OCI-LY1 (cell line): ENCODE data around the gene ANKS6.

ENCODE experiments used
- H2AFZ ChIP-seq: fragments of 200-600 bp; sonication (generic), shearing (Covaris generic); 2 replicates; pipeline ENCODE4 v1.6.0; 2014; ENCODE audit warnings: antibody characterized with exemption, mild to moderate bottlenecking, low read length
- H3F3A ChIP-seq: fragments of 200-600 bp; sonication (generic), shearing (Covaris generic); 2 replicates; pipeline ENCODE4 v1.6.0; 2014; ENCODE audit warnings: mild to moderate bottlenecking, antibody characterized with exemption, low read length, moderate library complexity; ENCODE audit not compliant: insufficient read depth
- H3K27ac ChIP-seq: fragments of 200-600 bp; sonication (generic); 2 replicates; pipeline ENCODE4 v1.5.1; 2014; ENCODE audit warnings: low read length, mixed run types, mild to moderate bottlenecking, low read depth; ENCODE audit not compliant: poor library complexity, severe bottlenecking
- H3K27me3 ChIP-seq: fragments of 200-600 bp; sonication (generic); 2 replicates; pipeline ENCODE4 v1.6.0; 2014; ENCODE audit warnings: antibody characterized with exemption, mild to moderate bottlenecking, low read length, moderate library complexity; ENCODE audit not compliant: insufficient read depth
- H3K36me3 ChIP-seq: fragments of 200-600 bp; sonication (generic); 2 replicates; pipeline ENCODE4 v1.6.1; 2014; ENCODE audit warnings: mild to moderate bottlenecking, antibody characterized with exemption, low read length, moderate library complexity, mixed read lengths; ENCODE audit not compliant: insufficient read depth
- H3K4me1 ChIP-seq: fragments of 200-600 bp; sonication (generic); 2 replicates; pipeline ENCODE4 v1.5.1; 2014; ENCODE audit warnings: mild to moderate bottlenecking, low read length, moderate library complexity; ENCODE audit not compliant: insufficient read depth, severe bottlenecking
- H3K4me2 ChIP-seq: fragments of 200-600 bp; sonication (generic), shearing (Covaris generic); 2 replicates; pipeline ENCODE4 v1.6.1; 2014; ENCODE audit warnings: low read length
- H3K4me3 ChIP-seq: fragments of 200-600 bp; sonication (generic); 2 replicates; pipeline ENCODE4 v1.5.1; 2014; ENCODE audit warnings: low read length, low read depth, mild to moderate bottlenecking, mixed read lengths; ENCODE audit not compliant: poor library complexity, severe bottlenecking
- H3K79me2 ChIP-seq: fragments of 200-600 bp; shearing (Covaris generic); 2 replicates; pipeline ENCODE4 v1.6.1; 2016; ENCODE audit warnings: mixed run types, low read length, mixed read lengths; ENCODE audit not compliant: insufficient read depth
- H3K9ac ChIP-seq: fragments of 200-600 bp; sonication (generic), shearing (Covaris generic); 2 replicates; pipeline ENCODE4 v1.6.1; 2014; ENCODE audit warnings: mild to moderate bottlenecking, low read length, mixed read lengths
- H3K9me2 ChIP-seq: fragments of 200-600 bp; sonication (generic), shearing (Covaris generic); 2 replicates; pipeline ENCODE4 v1.6.1; 2014; ENCODE audit warnings: low read depth, mild to moderate bottlenecking, low read length, mixed read lengths
- H3K9me3 ChIP-seq: fragments of 200-600 bp; shearing (Covaris generic); 2 replicates; pipeline ENCODE4 v1.6.1; 2014; ENCODE audit warnings: low read length, mixed read lengths
- H4K20me1 ChIP-seq: fragments of 200-600 bp; sonication (generic), shearing (Covaris generic); 2 replicates; pipeline ENCODE4 v1.6.0; 2016; ENCODE audit warnings: mild to moderate bottlenecking, low read length; ENCODE audit not compliant: insufficient read depth
- EZH2 ChIP-seq: fragments of 200-600 bp; sonication (generic), shearing (Covaris generic); IDR thresholded peaks from 2 replicates; pipeline ENCODE4 v1.8.0; 2017; ENCODE audit warnings: borderline replicate concordance, mixed run types, mild to moderate bottlenecking, antibody characterized with exemption, low read length, moderate library complexity, mixed read lengths
- TF ChIP-seq, protein P1 (sequence below): fragments of 200-600 bp; sonication (generic), shearing (Covaris generic); IDR thresholded peaks from 2 replicates; pipeline ENCODE4 v1.5.1; 2017; ENCODE audit warnings: mild to moderate bottlenecking, antibody characterized with exemption, low read length, moderate library complexity, mixed read lengths

The ANKS6 gene

DNA sequence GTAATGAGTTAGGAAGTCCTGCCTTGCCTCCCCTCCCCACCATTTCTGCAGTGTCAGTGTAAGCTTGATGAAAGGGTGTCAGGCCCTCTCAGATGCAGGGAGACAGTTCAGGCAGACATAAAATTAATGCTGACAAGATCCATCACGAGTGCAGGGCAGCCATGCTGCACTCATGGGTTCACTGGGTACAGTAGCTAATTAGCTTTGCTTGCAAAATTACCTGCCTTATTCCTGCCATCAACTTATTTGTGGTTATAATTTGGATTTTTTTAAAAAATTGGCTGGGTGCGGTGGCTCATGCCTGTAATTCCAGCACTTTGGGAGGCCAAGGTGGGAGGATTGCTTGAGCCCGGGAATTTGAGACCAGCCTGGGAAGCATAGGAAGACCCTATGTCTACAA, 29.1 kb upstream of the ANKS6 start:
- peaks cover 5% of the 10 kb centered on the region for H3K4me1 ChIP-seq
- TF ChIP-seq, protein P1, sequence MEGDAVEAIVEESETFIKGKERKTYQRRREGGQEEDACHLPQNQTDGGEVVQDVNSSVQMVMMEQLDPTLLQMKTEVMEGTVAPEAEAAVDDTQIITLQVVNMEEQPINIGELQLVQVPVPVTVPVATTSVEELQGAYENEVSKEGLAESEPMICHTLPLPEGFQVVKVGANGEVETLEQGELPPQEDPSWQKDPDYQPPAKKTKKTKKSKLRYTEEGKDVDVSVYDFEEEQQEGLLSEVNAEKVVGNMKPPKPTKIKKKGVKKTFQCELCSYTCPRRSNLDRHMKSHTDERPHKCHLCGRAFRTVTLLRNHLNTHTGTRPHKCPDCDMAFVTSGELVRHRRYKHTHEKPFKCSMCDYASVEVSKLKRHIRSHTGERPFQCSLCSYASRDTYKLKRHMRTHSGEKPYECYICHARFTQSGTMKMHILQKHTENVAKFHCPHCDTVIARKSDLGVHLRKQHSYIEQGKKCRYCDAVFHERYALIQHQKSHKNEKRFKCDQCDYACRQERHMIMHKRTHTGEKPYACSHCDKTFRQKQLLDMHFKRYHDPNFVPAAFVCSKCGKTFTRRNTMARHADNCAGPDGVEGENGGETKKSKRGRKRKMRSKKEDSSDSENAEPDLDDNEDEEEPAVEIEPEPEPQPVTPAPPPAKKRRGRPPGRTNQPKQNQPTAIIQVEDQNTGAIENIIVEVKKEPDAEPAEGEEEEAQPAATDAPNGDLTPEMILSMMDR = no peak

DNA sequence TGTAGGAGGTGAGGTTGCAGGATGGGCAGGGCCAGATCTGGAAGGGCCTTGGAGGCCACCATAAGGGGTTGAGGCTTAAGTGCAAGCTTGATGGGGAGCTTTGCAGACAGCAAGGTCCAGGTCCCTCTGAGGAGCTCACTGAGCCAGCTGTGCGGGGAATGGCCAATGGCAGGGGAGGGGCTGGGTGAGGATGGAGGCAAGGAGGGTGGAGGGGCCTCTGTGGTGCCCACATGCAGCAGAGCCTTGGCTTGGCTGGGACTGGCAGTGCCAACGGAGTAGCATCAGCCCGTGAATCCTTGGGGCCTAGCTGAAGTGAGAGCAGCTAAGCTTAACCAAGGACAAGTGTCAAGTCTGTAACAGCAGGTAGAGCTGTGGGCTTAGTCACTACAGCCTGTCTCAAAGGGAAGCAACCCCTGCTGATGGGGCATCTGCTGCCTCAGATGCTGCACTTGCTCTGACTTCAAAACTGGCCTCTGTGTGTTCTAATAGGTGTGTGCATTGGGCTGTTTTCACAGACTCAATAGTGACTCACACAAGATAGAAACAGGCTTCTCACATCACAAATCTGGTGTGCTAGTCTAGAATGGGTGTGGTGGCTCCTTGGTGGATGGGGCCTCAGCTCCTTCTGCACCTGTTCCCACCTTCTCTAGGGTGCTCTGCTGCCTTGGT, 27.4 kb upstream of the ANKS6 start:
- H3K27ac ChIP-seq = no peak overlapping the region
- H3K9me2 ChIP-seq = no peaks in the 10 kb centered on the region
- H3K27me3 ChIP-seq = no peaks in the 10 kb centered on the region
- H3K36me3 ChIP-seq = peaks cover 16% of the 10 kb centered on the region; the same call in 1 of the 2 replicates
- no peak overlapping the region for H3K4me2 ChIP-seq
- no peaks in the 10 kb centered on the region for H4K20me1 ChIP-seq
- no peaks in the 10 kb centered on the region for H3F3A ChIP-seq
- no peak overlapping the region for H3K4me3 ChIP-seq
- H3K9ac ChIP-seq = no peak overlapping the region
- no peak overlapping the region for H2AFZ ChIP-seq
- no peaks in the 10 kb centered on the region for H3K4me1 ChIP-seq
- TF ChIP-seq, protein P1 = no peak
- no peak for TF ChIP-seq EZH2
- no peaks in the 10 kb centered on the region for H3K79me2 ChIP-seq
- no peaks in the 10 kb centered on the region for H3K9me3 ChIP-seq

More for the DNA sequence above, 29.1 kb upstream of the ANKS6 start:
- Histone ChIP-seq H3K9me3 (no peaks in the 10 kb centered on the region), H3K27ac (no peak overlapping the region), H3K79me2 (no peaks in the 10 kb centered on the region), H3K27me3 (no peaks in the 10 kb centered on the region), H3F3A (no peaks in the 10 kb centered on the region), H3K36me3 (peaks cover 16% of the 10 kb centered on the region; the same call in 1 of the 2 replicates), H3K9ac (no peak overlapping the region), H3K9me2 (no peaks in the 10 kb centered on the region), H3K4me2 (no peak overlapping the region), H4K20me1 (no peaks in the 10 kb centered on the region), H2AFZ (no peak overlapping the region), H3K4me3 (no peak overlapping the region)

DNA sequence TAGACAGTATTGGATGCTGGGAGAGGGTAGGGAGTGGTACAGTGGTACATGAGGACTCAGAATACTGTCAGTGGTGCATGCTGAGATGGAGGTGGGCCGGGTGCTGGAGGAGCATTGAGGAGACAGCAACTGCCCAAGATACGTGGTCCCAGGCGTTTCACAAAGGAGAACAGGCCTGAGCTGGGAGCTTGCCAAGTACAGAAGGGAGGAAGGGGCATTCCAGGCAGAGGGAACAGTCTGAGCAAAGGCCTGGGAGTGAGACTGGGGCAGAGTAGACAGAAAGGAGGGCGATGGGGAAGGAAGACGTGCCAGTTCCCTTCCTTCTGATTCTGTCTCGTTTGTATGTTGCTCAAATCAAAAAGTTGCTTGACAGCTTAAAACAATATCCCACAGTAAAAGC, 26.3 kb upstream of the ANKS6 start:
- Histone ChIP-seq H4K20me1 (no peaks in the 10 kb centered on the region), H3K4me2 (no peak overlapping the region), H3K9me2 (no peaks in the 10 kb centered on the region), H3F3A (no peaks in the 10 kb centered on the region), H3K27ac (no peak overlapping the region), H2AFZ (no peak overlapping the region), H3K4me1 (no peaks in the 10 kb centered on the region), H3K27me3 (no peaks in the 10 kb centered on the region), H3K4me3 (no peak overlapping the region), H3K9me3 (no peaks in the 10 kb centered on the region), H3K36me3 (peaks cover 14% of the 10 kb centered on the region), H3K79me2 (no peaks in the 10 kb centered on the region), H3K9ac (no peak overlapping the region)
- TF ChIP-seq, protein P1 = no peak
- no peak for TF ChIP-seq EZH2
